GM12873 (cell line): ENCODE data around the gene TRPC4.

Source experiments
- TF ChIP-seq, protein P1 (sequence below): IDR thresholded peaks from 2 replicates; pipeline ENCODE4 v1.5.1; 2012; ENCODE audit warnings: low read depth, mild to moderate bottlenecking, moderate library complexity, low read length, control low read depth; ENCODE audit not compliant: insufficient read depth; ENCODE audit errors: missing control alignments

TRPC4 gene

GRCh38 chr13:37755349-37755748 lies 114.2 kb downstream of the TRPC4 start:
- TF ChIP-seq, protein P1, sequence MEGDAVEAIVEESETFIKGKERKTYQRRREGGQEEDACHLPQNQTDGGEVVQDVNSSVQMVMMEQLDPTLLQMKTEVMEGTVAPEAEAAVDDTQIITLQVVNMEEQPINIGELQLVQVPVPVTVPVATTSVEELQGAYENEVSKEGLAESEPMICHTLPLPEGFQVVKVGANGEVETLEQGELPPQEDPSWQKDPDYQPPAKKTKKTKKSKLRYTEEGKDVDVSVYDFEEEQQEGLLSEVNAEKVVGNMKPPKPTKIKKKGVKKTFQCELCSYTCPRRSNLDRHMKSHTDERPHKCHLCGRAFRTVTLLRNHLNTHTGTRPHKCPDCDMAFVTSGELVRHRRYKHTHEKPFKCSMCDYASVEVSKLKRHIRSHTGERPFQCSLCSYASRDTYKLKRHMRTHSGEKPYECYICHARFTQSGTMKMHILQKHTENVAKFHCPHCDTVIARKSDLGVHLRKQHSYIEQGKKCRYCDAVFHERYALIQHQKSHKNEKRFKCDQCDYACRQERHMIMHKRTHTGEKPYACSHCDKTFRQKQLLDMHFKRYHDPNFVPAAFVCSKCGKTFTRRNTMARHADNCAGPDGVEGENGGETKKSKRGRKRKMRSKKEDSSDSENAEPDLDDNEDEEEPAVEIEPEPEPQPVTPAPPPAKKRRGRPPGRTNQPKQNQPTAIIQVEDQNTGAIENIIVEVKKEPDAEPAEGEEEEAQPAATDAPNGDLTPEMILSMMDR = no peak

- TF ChIP-seq, protein P1 = no peak
Observed at GRCh38 chr13:37753776-37754175, 115.8 kb downstream of the TRPC4 start.

- TF ChIP-seq, protein P1 = no peak
Observed at GRCh38 chr13:37752146-37752545, 117.4 kb downstream of the TRPC4 start.

GRCh38 chr13:37751025-37751424 lies 118.5 kb downstream of the TRPC4 start:
- TF ChIP-seq, protein P1 = no peak

DNA sequence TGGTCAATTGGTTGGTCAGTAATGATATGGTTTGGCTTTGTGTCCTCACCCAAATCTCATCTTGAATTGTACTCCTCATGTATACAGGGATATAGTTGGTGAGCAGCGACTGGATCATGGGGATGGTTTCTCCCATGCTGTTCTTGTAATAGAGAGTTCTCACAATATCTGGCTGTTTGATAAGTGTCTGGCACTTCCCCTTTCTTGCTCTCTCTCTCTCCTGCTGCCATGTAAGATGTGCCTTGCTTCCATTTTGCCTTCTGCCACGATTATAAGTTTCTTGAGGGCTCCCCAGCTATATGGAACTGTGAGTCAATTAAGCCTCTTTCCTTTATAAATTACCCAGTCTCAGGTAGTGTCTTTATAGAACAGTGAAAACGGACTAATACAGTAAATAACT lies 120.7 kb downstream of the TRPC4 start:
- TF ChIP-seq, protein P1 = no peak

- TF ChIP-seq, protein P1 = no peak
Observed at GRCh38 chr13:37747071-37747612, 122.4 kb downstream of the TRPC4 start.

DNA sequence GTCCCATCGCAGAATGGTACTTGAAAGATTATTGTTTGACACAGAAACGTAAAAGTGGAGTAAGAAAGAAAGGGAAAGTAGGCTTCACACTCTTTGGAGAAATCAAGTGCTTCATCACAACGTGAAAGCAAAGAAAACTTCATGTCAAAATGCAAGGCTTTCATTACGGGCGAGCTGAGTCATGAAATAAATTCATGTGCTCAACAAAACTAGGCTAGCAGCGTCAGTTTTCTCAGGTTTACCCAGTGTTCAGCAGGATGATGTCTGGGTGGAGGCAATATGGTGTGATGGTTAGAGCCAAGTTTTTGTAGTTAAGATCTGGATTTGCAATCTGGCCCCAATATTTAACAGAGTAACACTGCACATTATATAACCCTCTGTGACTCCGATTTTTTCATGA lies 128.0 kb downstream of the TRPC4 start:
- TF ChIP-seq, protein P1 = no peak

DNA sequence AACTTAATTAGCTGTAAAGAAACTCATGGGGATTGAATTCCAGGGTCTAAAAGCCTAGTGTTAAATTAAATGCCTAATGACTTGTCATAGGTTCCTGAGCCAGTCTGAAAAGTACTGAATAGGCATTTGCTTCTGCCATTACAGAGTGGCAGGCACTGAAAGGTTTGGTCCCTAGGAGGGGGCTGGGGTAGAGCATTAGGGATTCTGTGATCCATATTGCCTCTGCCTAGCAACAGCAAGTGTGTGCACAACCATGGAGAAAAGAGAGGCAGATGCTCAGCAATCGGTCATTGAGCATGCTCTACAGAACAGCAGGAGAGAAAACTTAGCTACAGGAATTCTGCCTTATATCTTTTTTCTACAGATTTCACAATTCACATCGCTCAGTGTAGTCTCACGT lies 133.5 kb downstream of the TRPC4 start:
- TF ChIP-seq, protein P1 = no peak
